Stimulated activated CD8-positive, alpha-beta memory T cell treated with anti-CD3 and anti-CD28 coated beads, Interleukin-12 subunit alpha, Interleukin-12 subunit beta, amount 100 ng/mL, for 24 hours (primary cell): Measurements from ENCODE around the gene FBXL5.

Experiments used
- DNase-seq: peaks from one replicate; pipeline ENCODE4 v3.0.0-alpha.2; 2020; ENCODE audit errors: extremely low read depth

FBXL5 gene

DNA sequence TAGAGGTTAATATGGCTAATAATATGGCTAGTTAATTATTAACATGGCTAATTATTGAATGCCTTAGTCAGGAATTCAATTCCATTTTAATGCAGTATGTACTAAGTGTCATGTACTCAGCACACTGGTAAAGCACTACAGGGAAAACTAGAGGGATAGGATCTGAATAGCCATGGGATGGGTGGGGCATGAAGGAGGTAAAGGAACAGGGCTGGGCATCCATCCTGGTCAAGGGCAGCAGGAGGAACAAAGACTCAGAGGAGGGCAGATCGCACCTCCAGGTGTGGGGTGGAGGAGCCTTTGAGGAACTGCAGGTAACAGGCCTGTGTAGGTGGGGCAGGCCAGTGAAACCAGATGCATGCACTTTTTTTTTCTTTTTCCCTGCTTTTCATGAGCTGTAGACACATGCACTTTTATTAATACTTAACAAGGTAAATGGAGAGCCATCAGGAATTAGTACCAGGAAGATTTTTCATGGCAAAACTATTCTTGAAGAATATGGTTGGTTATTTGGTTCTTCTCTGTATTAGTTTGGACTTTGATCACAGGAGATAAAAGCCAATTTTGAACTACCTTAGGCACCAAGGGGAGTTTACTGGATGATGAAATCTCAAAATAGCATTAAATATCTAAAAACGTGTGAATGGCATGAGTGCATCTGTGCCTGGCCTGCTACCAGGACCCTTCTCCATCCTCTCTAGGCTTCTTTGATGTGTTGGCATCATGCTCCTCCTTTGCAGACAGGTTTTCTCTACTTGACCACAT, 97.2 kb downstream of the FBXL5 start:
- DNase-seq = no peak

DNA sequence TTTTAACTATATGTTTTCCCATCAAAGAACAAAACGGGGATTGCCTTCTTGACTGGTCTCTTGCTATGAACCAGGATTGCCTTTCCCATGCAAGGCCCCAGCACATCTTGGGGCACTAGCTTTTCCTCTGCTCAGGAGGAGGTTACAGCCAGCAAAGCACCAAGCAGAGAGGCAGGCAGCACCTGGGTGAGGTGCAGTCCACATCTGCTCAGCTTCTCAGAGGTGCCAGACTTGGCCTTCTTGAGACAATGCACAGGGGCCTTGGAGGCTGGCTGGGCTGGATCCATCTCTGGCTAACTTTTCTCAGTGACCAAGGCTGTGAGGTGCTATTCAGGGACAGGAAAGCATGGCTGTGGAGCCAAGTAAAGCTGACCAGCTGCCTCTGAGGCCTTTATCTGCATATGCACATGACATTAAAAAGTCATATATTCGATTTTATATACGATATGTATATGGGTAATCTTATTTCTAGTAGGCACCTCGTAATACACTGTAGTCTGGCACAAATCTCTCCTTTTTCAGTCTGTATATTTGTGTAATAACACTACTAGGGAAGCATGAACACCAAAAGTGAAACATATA, 98.6 kb downstream of the FBXL5 start:
- no peak for DNase-seq
